Mesendoderm (in vitro differentiated cells): ENCODE measurements around the gene ABLIM1.

Experiments used
- DNase-seq: peaks from one replicate; pipeline ENCODE4 v3.0.0; 2013
- H2AK5ac ChIP-seq: 2 replicates; pipeline ENCODE4 v1.6.1; 2013; ENCODE audit warnings: low read length, inconsistent platforms
- H2BK120ac ChIP-seq: 2 replicates; pipeline ENCODE4 v1.6.1; 2013; ENCODE audit warnings: low read depth, mild to moderate bottlenecking, low read length, moderate library complexity, mixed read lengths
- H2BK15ac ChIP-seq: replicated peaks from 2 replicates; pipeline ENCODE4 v1.6.1; 2013; ENCODE audit warnings: low read depth, mild to moderate bottlenecking, moderate library complexity
- H2BK5ac ChIP-seq: 2 replicates; pipeline ENCODE4 v1.6.1; 2013; ENCODE audit warnings: low read length, inconsistent platforms
- H3K18ac ChIP-seq: 2 replicates; pipeline ENCODE4 v1.6.1; 2013; ENCODE audit warnings: mild to moderate bottlenecking, low read length, mixed read lengths
- H3K23ac ChIP-seq: one replicate; pipeline ENCODE4 v1.6.1; 2013; ENCODE audit warnings: low read length
- H3K27ac ChIP-seq: 2 replicates; pipeline ENCODE4 v1.5.1; 2013; ENCODE audit warnings: low read depth, mild to moderate bottlenecking, inconsistent platforms, low read length, moderate library complexity
- H3K27me3 ChIP-seq: 2 replicates; pipeline ENCODE4 v1.6.1; 2013; ENCODE audit warnings: low read length, control low read depth, mild to moderate bottlenecking, inconsistent platforms; ENCODE audit not compliant: insufficient read depth, poor library complexity
- H3K36me3 ChIP-seq: 2 replicates; pipeline ENCODE4 v1.6.1; 2013; ENCODE audit warnings: low read length, inconsistent platforms; ENCODE audit not compliant: control insufficient read depth, insufficient read depth
- H3K4ac ChIP-seq: one replicate; pipeline ENCODE4 v1.6.1; 2013; ENCODE audit warnings: low read depth, mild to moderate bottlenecking, low read length, moderate library complexity
- H3K4me1 ChIP-seq: 2 replicates; pipeline ENCODE4 v1.6.1; 2013; ENCODE audit warnings: low read depth, low read length, inconsistent platforms; ENCODE audit not compliant: control insufficient read depth
- H3K4me2 ChIP-seq: 2 replicates; pipeline ENCODE4 v1.6.1; 2013; ENCODE audit warnings: low read length
- H3K4me3 ChIP-seq: 2 replicates; pipeline ENCODE4 v1.5.1; 2013; ENCODE audit warnings: mild to moderate bottlenecking, low read length
- H3K56ac ChIP-seq: one replicate; pipeline ENCODE4 v1.6.1; 2013; ENCODE audit warnings: low read length
- H3K79me1 ChIP-seq: 2 replicates; pipeline ENCODE4 v1.6.1; 2013; ENCODE audit warnings: low read length, inconsistent platforms
- H3K79me2 ChIP-seq: 2 replicates; pipeline ENCODE4 v1.6.1; 2013; ENCODE audit warnings: mild to moderate bottlenecking, low read length; ENCODE audit not compliant: control insufficient read depth, insufficient read depth
- H3K9ac ChIP-seq: 2 replicates; pipeline ENCODE4 v1.6.1; 2013; ENCODE audit warnings: low read length, inconsistent platforms
- H4K5ac ChIP-seq: one replicate; pipeline ENCODE4 v1.6.1; 2013; ENCODE audit warnings: low read length
- H4K8ac ChIP-seq: one replicate; pipeline ENCODE4 v1.6.1; 2013; ENCODE audit warnings: low read depth, mild to moderate bottlenecking, control low read depth, low read length, moderate library complexity
- WGBS: extraction: QIAGEN DNeasy Blood & Tissue Kit; methylation state at CpG from one replicate; pipeline ENCODE4 v1.1.7; 2013; ENCODE audit warnings: low lambda C conversion rate, missing lambda C conversion rate; ENCODE audit not compliant: insufficient coverage; ENCODE audit errors: extremely low coverage; 5-methylcytosine and 5-hydroxymethylcytosine counted together

Gene ABLIM1

GRCh38 chr10:114396464-114396863, 261.6 kb downstream of the ABLIM1 start:
- H3K79me1 ChIP-seq: no peaks in the 10 kb centered on the region
- H3K18ac ChIP-seq: no peak overlapping the region
- DNase-seq: no peak
- H3K4ac ChIP-seq: no peak overlapping the region
- H4K5ac ChIP-seq: no peak overlapping the region
- no CpG with 5 or more reads among the region's 2 CpGs for WGBS
- H3K23ac ChIP-seq: no peak overlapping the region
- H3K9ac ChIP-seq: no peak overlapping the region
- H2BK120ac ChIP-seq: no peak overlapping the region
- H3K4me3 ChIP-seq: no peak overlapping the region
- no peaks in the 10 kb centered on the region for H3K27me3 ChIP-seq
- H4K8ac ChIP-seq: no peak overlapping the region
- H2BK15ac ChIP-seq: no peak overlapping the region
- no peak overlapping the region for H3K27ac ChIP-seq
- H3K56ac ChIP-seq: no peak overlapping the region
- no peak overlapping the region for H2AK5ac ChIP-seq
- no peak overlapping the region for H2BK5ac ChIP-seq
- no peaks in the 10 kb centered on the region for H3K4me1 ChIP-seq
- H3K79me2 ChIP-seq: no peaks in the 10 kb centered on the region
- H3K36me3 ChIP-seq: no peaks in the 10 kb centered on the region
- no peak overlapping the region for H3K4me2 ChIP-seq

- DNase-seq: no peak
- Histone ChIP-seq H2BK15ac (no peak overlapping the region), H3K27me3 (no peaks in the 10 kb centered on the region), H3K79me1 (no peaks in the 10 kb centered on the region), H3K23ac (no peak overlapping the region), H3K4me1 (no peaks in the 10 kb centered on the region), H3K9ac (no peak overlapping the region), H4K5ac (no peak overlapping the region), H2BK5ac (no peak overlapping the region), H3K27ac (no peak overlapping the region), H3K4ac (no peak overlapping the region), H3K56ac (no peak overlapping the region), H3K4me3 (no peak overlapping the region), H2AK5ac (no peak overlapping the region), H3K79me2 (no peaks in the 10 kb centered on the region), H3K36me3 (no peaks in the 10 kb centered on the region), H3K18ac (no peak overlapping the region), H4K8ac (no peak overlapping the region), H2BK120ac (no peak overlapping the region), H3K4me2 (no peak overlapping the region)
- no CpG with 5 or more reads among the region's 6 CpGs for WGBS
Measured at GRCh38 chr10:114395366-114396022, 262.6 kb downstream of the ABLIM1 start.

DNA sequence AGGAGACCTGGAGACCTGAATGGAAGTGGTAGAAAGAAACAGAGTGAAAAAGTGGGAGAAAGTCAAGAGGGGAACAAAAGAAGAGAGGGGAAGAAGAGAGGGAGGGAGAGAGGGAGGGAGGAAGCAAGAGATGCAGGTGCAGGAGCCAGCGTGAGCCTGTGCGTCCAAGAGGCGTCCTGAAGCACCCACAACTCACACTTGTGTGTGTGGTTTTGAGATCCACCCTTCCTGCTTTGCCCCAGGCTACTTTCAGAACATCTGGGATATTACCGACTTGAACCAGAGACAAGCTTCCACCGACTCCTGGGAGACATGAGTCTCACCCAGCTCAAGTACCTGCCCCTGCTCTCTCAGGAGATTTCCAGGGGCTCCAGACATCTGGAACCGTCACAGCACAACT, 263.5 kb downstream of the ABLIM1 start:
- no peak for DNase-seq

DNA sequence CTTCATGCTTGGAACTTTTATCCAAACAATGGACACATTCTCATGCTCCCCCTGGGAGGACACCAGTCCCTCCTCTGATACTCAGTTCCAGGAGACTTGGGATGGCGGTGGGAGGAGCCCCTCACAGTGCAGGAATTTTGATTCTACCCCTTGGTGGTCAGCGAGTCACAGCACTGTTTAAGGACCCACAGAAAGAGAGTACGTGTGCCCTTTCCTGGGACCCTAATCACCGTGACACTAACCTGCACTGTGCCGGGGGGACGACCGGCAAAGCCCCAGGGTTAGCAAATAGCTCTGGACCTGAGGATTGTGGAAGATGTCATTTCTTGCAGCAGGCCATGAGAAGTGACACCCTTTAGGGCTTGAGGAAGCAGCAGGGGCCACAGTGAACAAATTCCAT, 264.2 kb downstream of the ABLIM1 start:
- no peak overlapping the region for H3K23ac ChIP-seq
- H2BK5ac ChIP-seq: no peak overlapping the region
- no peaks in the 10 kb centered on the region for H3K79me1 ChIP-seq
- no peak overlapping the region for H2BK15ac ChIP-seq
- H3K79me2 ChIP-seq: no peaks in the 10 kb centered on the region
- H4K5ac ChIP-seq: no peak overlapping the region
- no peak overlapping the region for H3K27ac ChIP-seq
- H3K18ac ChIP-seq: no peak overlapping the region
- H3K4ac ChIP-seq: no peak overlapping the region
- no peaks in the 10 kb centered on the region for H3K4me1 ChIP-seq
- no peaks in the 10 kb centered on the region for H3K27me3 ChIP-seq
- H2BK120ac ChIP-seq: no peak overlapping the region
- H3K36me3 ChIP-seq: no peaks in the 10 kb centered on the region
- no peak overlapping the region for H4K8ac ChIP-seq
- DNase-seq: no peak
- H2AK5ac ChIP-seq: no peak overlapping the region
- H3K4me2 ChIP-seq: no peak overlapping the region
- H3K56ac ChIP-seq: no peak overlapping the region
- no peak overlapping the region for H3K4me3 ChIP-seq
- H3K9ac ChIP-seq: no peak overlapping the region
- WGBS: no CpG with 5 or more reads among the region's 7 CpGs

More for the DNA sequence above, 263.5 kb downstream of the ABLIM1 start:
- no peak overlapping the region for H3K23ac ChIP-seq
- H3K4ac ChIP-seq: no peak overlapping the region
- H3K27me3 ChIP-seq: no peaks in the 10 kb centered on the region
- H3K4me3 ChIP-seq: no peak overlapping the region
- no peaks in the 10 kb centered on the region for H3K4me1 ChIP-seq
- H3K56ac ChIP-seq: no peak overlapping the region
- no peak overlapping the region for H3K9ac ChIP-seq
- no peak overlapping the region for H3K27ac ChIP-seq
- no peaks in the 10 kb centered on the region for H3K36me3 ChIP-seq
- H3K18ac ChIP-seq: no peak overlapping the region
- no peak overlapping the region for H2BK120ac ChIP-seq
- H3K79me2 ChIP-seq: no peaks in the 10 kb centered on the region
- no CpG with 5 or more reads among the region's 6 CpGs for WGBS
- no peak overlapping the region for H4K5ac ChIP-seq
- no peak overlapping the region for H2BK15ac ChIP-seq
- H3K4me2 ChIP-seq: no peak overlapping the region
- H2AK5ac ChIP-seq: no peak overlapping the region
- no peak overlapping the region for H2BK5ac ChIP-seq
- no peaks in the 10 kb centered on the region for H3K79me1 ChIP-seq
- H4K8ac ChIP-seq: no peak overlapping the region

DNA sequence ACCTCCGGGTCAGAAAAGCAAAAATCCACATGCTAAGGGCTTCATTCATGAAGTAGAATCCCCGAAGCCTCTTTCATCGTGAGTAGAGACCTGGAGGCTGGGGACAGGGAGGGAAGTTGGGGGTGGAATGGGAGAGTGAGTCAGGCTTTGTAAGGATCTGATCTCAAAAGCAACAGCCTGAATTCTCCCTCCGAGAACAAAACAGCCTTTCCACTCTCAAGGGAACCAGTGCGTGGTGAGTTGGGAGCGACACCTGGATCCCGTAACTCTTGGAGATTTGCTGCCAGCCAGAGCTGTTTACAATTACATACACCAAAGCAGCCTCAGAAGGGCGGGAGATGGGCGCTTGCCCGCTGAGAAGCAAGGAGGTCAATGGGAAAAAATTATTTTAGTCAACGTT, 264.6 kb downstream of the ABLIM1 start:
- Histone ChIP-seq H3K4me1 (no peaks in the 10 kb centered on the region), H3K27me3 (no peaks in the 10 kb centered on the region), H3K9ac (no peak overlapping the region), H3K79me1 (no peaks in the 10 kb centered on the region), H4K5ac (no peak overlapping the region), H2BK120ac (no peak overlapping the region), H3K79me2 (no peaks in the 10 kb centered on the region), H3K18ac (no peak overlapping the region), H3K4me3 (no peak overlapping the region), H3K4ac (no peak overlapping the region), H4K8ac (no peak overlapping the region), H3K56ac (peak overlapping the region; percentile 47), H3K4me2 (no peak overlapping the region), H2BK5ac (no peak overlapping the region), H3K27ac (no peak overlapping the region), H3K36me3 (no peaks in the 10 kb centered on the region), H2AK5ac (no peak overlapping the region), H2BK15ac (no peak overlapping the region), H3K23ac (no peak overlapping the region)
- WGBS: no CpG with 5 or more reads among the region's 11 CpGs
- DNase-seq: no peak
